Measurements from ENCODE around the gene CCDC32. TPM values are rescaled to one million over a fixed set of nuclear protein-coding genes. Genes with fewer than 3 reads are reported as not detected.
A peak's percentile ranks its signal among the peaks of the same experiment; 100 is the strongest.

CCDC32 gene
- total RNA-seq, 1 donor from 2014 or later: 20.0 TPM

- DNase-seq (ENCODE audit: low spot score): no peak
Observed at GRCh38 chr15:40513609-40514008, 51.2 kb downstream of the CCDC32 start.

- no peak for DNase-seq (ENCODE audit: low spot score)
Observed at GRCh38 chr15:40512440-40512839, 52.4 kb downstream of the CCDC32 start.

GRCh38 chr15:40511472-40512133 is 53.2 kb downstream of the CCDC32 start:
- peak; percentile 58 for DNase-seq (ENCODE audit: low spot score)

- DNase-seq (ENCODE audit: low spot score): peak; percentile 14
Observed at GRCh38 chr15:40511093-40511471, 53.8 kb downstream of the CCDC32 start.

GRCh38 chr15:40510201-40510600 is 54.6 kb downstream of the CCDC32 start:
- no peak for DNase-seq (ENCODE audit: low spot score)

- no peak for DNase-seq (ENCODE audit: low spot score)
Observed at GRCh38 chr15:40508216-40508615, 56.6 kb downstream of the CCDC32 start.

GRCh38 chr15:40506964-40507571 is 57.8 kb downstream of the CCDC32 start:
- DNase-seq (ENCODE audit: low spot score): peak; percentile 90

Other genes starting within 250 kb of the CCDC32 start
- 26.7 TPM for gene INAFM2, start 241.3 kb downstream of the CCDC32 start, total RNA-seq (ENCODE audit: insufficient read depth, low replicate concordance)
- gene CCDC9B, start 224.1 kb downstream of the CCDC32 start, total RNA-seq (ENCODE audit: insufficient read depth, low replicate concordance): 13.0 TPM
- not detected for gene PHGR1, start 214.0 kb downstream of the CCDC32 start, total RNA-seq (ENCODE audit: insufficient read depth, low replicate concordance)
- 1.2 TPM for gene DISP2, start 206.8 kb downstream of the CCDC32 start, total RNA-seq (ENCODE audit: insufficient read depth, low replicate concordance)
- gene KNSTRN, start 182.3 kb downstream of the CCDC32 start, total RNA-seq (ENCODE audit: insufficient read depth, low replicate concordance): 13.5 TPM
- 37.6 TPM for gene IVD, start 159.2 kb downstream of the CCDC32 start, total RNA-seq (ENCODE audit: insufficient read depth, low replicate concordance)
- gene BAHD1, start 124.1 kb downstream of the CCDC32 start, total RNA-seq (ENCODE audit: insufficient read depth, low replicate concordance): 5.8 TPM
- 11.1 TPM for gene CHST14, start 94.1 kb downstream of the CCDC32 start, total RNA-seq (ENCODE audit: insufficient read depth, low replicate concordance)
- gene RPUSD2, start 4.3 kb upstream of the CCDC32 start, total RNA-seq (ENCODE audit: insufficient read depth, low replicate concordance): 8.4 TPM
- gene KNL1, start 29.2 kb upstream of the CCDC32 start, total RNA-seq (ENCODE audit: insufficient read depth, low replicate concordance): 13.0 TPM
- gene RAD51, start 130.1 kb upstream of the CCDC32 start, total RNA-seq (ENCODE audit: insufficient read depth, low replicate concordance): 0.48 TPM
- gene RMDN3, start 190.2 kb upstream of the CCDC32 start, total RNA-seq (ENCODE audit: insufficient read depth, low replicate concordance): 9.4 TPM
- gene GCHFR, start 199.0 kb upstream of the CCDC32 start, total RNA-seq (ENCODE audit: insufficient read depth, low replicate concordance): not detected
- gene C15orf62, start 204.9 kb upstream of the CCDC32 start, total RNA-seq (ENCODE audit: insufficient read depth, low replicate concordance): 0.24 TPM
- gene ZFYVE19, start 242.0 kb upstream of the CCDC32 start, total RNA-seq (ENCODE audit: insufficient read depth, low replicate concordance): 11.3 TPM
- gene DNAJC17, start 242.4 kb upstream of the CCDC32 start, total RNA-seq (ENCODE audit: insufficient read depth, low replicate concordance): 10.4 TPM